C4-2B (cell line): ENCODE results near the gene PML.
"Not testable (repeated sequence)": the region's sequence is repeated elsewhere in the genome, so short reads cannot be mapped to it uniquely, and the experiment has no call there.

ENCODE experiments used
- H3K27ac ChIP-seq: fragments of 450-650 bp; 2 replicates; pipeline ENCODE4 v1.5.1; 2017
- CTCF ChIP-seq: fragments of 450-650 bp; conservative IDR thresholded peaks from 2 replicates; pipeline ENCODE4 v1.5.1; 2017; ENCODE audit warnings: mild to moderate bottlenecking
- ZFX ChIP-seq: fragments of 450-650 bp; IDR thresholded peaks from 2 replicates; pipeline ENCODE4 v1.6.1; 2017

PML gene

GRCh38 chr15:73959012-73959581 is 35.4 kb upstream of the PML start:
- H3K27ac ChIP-seq = no peak overlapping the region
- no peak for TF ChIP-seq ZFX
- TF ChIP-seq CTCF = no peak

GRCh38 chr15:73959801-73960200 is 34.7 kb upstream of the PML start:
- H3K27ac ChIP-seq = no peak overlapping the region

DNA sequence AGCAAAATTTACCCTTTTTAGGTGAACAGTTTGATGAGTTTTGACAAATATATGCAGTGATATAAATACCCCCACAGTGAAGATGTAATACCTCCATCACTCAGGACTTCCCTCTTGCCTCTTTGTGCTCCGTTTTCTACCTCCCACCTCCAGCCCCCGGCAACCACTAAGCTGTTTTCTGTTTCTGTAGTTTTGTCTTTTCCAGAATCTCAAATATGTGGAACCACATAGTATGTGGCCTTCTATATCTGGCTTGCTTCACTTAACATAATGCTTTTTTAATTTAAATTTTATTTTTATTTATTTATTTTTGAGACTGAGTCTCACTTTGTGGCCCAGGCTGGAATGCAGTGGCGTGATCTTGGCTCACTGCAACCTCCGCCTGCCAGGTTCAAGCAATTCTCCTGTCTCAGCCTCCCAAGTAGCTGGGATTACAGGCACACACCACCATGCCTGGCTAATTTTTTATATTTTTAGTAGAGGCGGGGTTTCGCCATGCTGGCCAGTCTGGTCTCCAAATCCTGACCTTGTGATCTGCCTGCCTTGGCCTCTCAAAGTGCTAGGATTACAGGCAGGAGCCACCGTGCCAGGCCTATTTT is 33.9 kb upstream of the PML start:
- not testable (repeated sequence) for H3K27ac ChIP-seq

More at GRCh38 chr15:73959801-73960200, 34.7 kb upstream of the PML start:
- TF ChIP-seq CTCF (no peak), ZFX (no peak)

DNA sequence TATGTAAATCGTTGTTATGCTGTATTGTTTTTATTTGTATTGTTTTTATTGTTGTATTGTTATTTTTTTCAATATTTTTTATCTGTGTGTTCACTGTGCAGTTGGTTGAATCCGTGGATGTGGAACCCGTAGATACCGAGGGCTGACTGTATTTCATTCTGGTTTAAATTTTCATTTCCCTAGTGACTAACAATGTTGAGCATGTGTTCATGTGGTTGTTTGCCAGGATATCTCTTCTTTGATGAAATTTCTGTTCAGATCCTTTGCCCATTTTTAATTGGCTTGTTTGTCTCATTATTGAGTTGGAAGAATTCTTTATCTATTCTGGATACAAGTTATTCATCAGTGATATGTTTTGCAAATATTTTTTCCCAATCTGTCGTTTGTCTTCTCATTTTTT is 32.1 kb upstream of the PML start:
- TF ChIP-seq CTCF (no peak), ZFX (no peak)
- no peak overlapping the region for H3K27ac ChIP-seq

DNA sequence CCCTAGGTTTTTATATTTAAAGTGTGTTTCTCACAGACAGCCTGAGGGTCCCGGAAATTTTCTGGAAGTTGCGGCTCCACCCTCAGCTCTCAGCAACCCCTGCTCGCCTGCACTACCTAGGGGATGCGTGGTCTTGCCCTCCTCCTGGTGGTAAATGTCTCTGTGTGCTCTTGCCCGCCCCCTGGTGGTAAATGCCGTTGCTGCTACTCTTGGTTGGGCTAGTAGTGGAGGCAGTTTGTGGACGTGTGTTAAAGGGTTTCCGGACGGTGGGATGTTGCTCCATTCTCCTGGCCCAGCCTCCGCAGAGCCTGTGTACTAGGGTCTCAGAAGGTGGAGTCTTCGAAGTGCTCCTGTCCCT is 29.8 kb upstream of the PML start:
- TF ChIP-seq ZFX = no peak
- TF ChIP-seq CTCF = peak; percentile 97
- no peak overlapping the region for H3K27ac ChIP-seq

- H3K27ac ChIP-seq = no peak overlapping the region
- peak; percentile 46 for TF ChIP-seq CTCF
- no peak for TF ChIP-seq ZFX
Observed at GRCh38 chr15:73965094-73965757, 29.3 kb upstream of the PML start.

GRCh38 chr15:73965758-73966113 is 28.8 kb upstream of the PML start:
- TF ChIP-seq CTCF (no peak), ZFX (no peak)
- no peak overlapping the region for H3K27ac ChIP-seq

- H3K27ac ChIP-seq = no peak overlapping the region
- TF ChIP-seq CTCF (no peak), ZFX (no peak)
Observed at GRCh38 chr15:73968461-73968860, 26.1 kb upstream of the PML start.
